ENCODE measurements around the gene GPATCH11. TPM values are rescaled to one million over a fixed set of nuclear protein-coding genes. Genes with fewer than 3 reads are reported as not detected.

GPATCH11 gene
- total and polyA plus RNA-seq, 4 donors = 1.4 to 7.3 (median 3.4) TPM

GRCh38 chr2:37084797-37085196, 479 bp downstream of the GPATCH11 start:
- Histone ChIP-seq H3K4me1 (ENCODE audit: control insufficient read depth in 4 of 4, insufficient read depth in 4 of 4, low read length in 3 of 4) (peaks cover 0 to 18% (median 15%) of the 10 kb centered on the region in 4 donors), H3K27me3 (ENCODE audit: control insufficient read depth in 4 of 4, insufficient read depth in 4 of 4, low read length in 3 of 4) (no peaks in the 10 kb centered on the region), H3K27ac (ENCODE audit: low read depth in 1 of 2, low read length in 2 of 2) (peak overlapping the region; percentile 49 to 73), H3K4me3 (ENCODE audit: low read depth in 1 of 3, low read length in 3 of 3) (peak overlapping the region; percentile 87 to 96 (median 89)), H3K9me3 (ENCODE audit: control insufficient read depth in 4 of 4, low read length in 3 of 4) (no peaks in the 10 kb centered on the region), H3K36me3 (ENCODE audit: control insufficient read depth in 4 of 4, insufficient read depth in 3 of 4, low read depth in 1 of 4, low read length in 3 of 4) (peaks cover 0 to 7% (median 4%) of the 10 kb centered on the region in 4 donors), H3K9ac (ENCODE audit: low read depth in 1 of 2, low read length in 2 of 2) (peak overlapping the region; percentile 46 to 77)
- DNase-seq (ENCODE audit: low spot score) = no peak
- WGBS = 2% methylated on average over 10 of the region's 10 CpGs
- TF ChIP-seq ZBTB33 (IDR thresholded peaks at IDR 0.05) = no peak
- TF ChIP-seq TAF1 (conservative IDR thresholded peaks at IDR 0.05) = no peak
- no peak for TF ChIP-seq HNF4G (IDR thresholded peaks at IDR 0.05)
- no peak for TF ChIP-seq SP1 (IDR thresholded peaks at IDR 0.05)
- TF ChIP-seq FOXA2 (IDR thresholded peaks at IDR 0.05) = no peak
- TF ChIP-seq EGR1 (IDR thresholded peaks at IDR 0.05; ENCODE audit: low read depth in 2 of 2) = no peak
- no peak for TF ChIP-seq NR2F2 (IDR thresholded peaks at IDR 0.05)
- no peak for TF ChIP-seq REST (IDR thresholded peaks at IDR 0.05)
- TF ChIP-seq FOXA1 (IDR thresholded peaks at IDR 0.05) = no peak
- TF ChIP-seq YY1 (IDR thresholded peaks at IDR 0.05) = no peak
- TF ChIP-seq RAD21 (IDR thresholded peaks at IDR 0.05) = no peak
- TF ChIP-seq GABPA (IDR thresholded peaks at IDR 0.05 in 1 of 2, conservative IDR thresholded peaks at IDR 0.05 in 1 of 2) = no peak
- TF ChIP-seq HNF4A (conservative IDR thresholded peaks at IDR 0.05) = no peak
- TF ChIP-seq CTCF (IDR thresholded peaks at IDR 0.05; ENCODE audit: low read depth, low read length, missing input control) = no peak
- TF ChIP-seq RXRA (IDR thresholded peaks at IDR 0.05) = no peak
- no peak for TF ChIP-seq MAX (IDR thresholded peaks at IDR 0.05)
- TF ChIP-seq JUND (IDR thresholded peaks at IDR 0.05) = no peak
- TF ChIP-seq ATF3 (IDR thresholded peaks at IDR 0.05) = no peak
